RWPE1 (cell line): ENCODE data around the gene FOXD2.

Experiments
- CTCF ChIA-PET: fragments of 350-600 bp; sonication (Branson Sonifier 250); formaldehyde crosslinking; extraction: SDS; loops from one replicate; lab custom pipeline; 2021; lab: Yijun Ruan, JAX
- POLR2A ChIA-PET: fragments of 400-600 bp; formaldehyde crosslinking; extraction: SDS; loops from one replicate; lab custom pipeline; 2020; ENCODE audit warnings: antibody characterized with exemption; ENCODE audit not compliant: low non-redundant PET; lab: Yijun Ruan, JAX
- DNase-seq: peaks from one replicate; pipeline ENCODE4 v3.0.0; 2012; ENCODE audit warnings: low spot score
- H3K27ac ChIP-seq: fragments of 450-650 bp; 2 replicates; pipeline ENCODE4 v1.5.1; 2017
- TF ChIP-seq, protein P1 (sequence below): fragments of 450-650 bp; conservative IDR thresholded peaks from 2 replicates; pipeline ENCODE4 v1.5.1; 2017; ENCODE audit warnings: low read depth, mild to moderate bottlenecking

Gene FOXD2

DNA sequence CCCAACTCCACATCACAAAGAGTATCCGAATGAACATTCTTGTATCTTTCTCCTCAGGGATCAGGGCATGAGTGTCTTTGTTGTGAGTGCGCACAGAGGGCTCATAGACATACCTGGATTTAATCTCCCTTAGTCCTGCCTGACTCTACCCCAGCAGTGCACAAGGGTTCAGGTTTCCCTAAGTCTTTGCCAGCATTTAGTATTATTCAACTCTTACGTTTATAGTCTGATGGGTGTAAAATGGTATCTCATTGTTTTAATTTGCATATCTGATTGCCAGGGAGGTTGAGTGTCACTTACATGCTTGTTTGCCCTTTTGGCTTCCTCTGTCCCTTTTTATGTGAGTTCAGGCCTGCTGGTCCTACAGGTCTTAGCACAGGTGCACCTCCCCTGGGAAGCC lies 49.5 kb downstream of the FOXD2 start:
- ChIA-PET POLR2A (no interaction called here), CTCF (no interaction called here)
- TF ChIP-seq, protein P1, sequence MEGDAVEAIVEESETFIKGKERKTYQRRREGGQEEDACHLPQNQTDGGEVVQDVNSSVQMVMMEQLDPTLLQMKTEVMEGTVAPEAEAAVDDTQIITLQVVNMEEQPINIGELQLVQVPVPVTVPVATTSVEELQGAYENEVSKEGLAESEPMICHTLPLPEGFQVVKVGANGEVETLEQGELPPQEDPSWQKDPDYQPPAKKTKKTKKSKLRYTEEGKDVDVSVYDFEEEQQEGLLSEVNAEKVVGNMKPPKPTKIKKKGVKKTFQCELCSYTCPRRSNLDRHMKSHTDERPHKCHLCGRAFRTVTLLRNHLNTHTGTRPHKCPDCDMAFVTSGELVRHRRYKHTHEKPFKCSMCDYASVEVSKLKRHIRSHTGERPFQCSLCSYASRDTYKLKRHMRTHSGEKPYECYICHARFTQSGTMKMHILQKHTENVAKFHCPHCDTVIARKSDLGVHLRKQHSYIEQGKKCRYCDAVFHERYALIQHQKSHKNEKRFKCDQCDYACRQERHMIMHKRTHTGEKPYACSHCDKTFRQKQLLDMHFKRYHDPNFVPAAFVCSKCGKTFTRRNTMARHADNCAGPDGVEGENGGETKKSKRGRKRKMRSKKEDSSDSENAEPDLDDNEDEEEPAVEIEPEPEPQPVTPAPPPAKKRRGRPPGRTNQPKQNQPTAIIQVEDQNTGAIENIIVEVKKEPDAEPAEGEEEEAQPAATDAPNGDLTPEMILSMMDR: no peak
- no peak overlapping the region for H3K27ac ChIP-seq
- no peak for DNase-seq

DNA sequence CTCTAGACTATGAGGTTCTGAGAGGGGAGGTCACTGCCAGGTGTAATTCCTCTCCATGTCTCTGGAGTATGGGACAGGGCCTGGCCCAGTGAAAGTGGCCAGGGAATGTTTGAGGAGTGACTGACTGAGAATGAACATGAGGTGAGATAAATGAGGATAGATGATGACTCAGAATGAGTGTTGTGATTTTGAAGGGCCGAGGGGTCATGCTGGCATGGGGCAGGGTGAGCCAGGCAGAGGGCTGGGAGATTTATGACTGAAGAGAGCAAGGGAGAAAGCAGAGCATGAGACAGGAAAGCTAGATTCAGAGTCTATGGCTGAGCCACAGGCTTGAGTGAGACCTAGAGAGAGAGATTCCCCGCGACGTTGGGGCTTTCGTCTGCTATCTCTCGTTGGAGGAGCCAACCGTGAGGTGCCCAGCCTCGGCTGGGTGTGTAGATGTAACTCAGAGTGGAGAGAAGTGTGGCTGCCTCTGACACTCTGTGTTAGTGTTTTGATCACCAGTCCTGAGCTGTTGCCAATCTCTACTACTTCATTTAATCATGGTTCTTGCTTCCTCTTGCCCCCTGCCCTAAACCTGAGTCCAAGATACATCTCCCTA lies 50.1 kb downstream of the FOXD2 start:
- peak; percentile 20 for DNase-seq
- no peak overlapping the region for H3K27ac ChIP-seq
- POLR2A ChIA-PET: no interaction called here
- TF ChIP-seq, protein P1: no peak
- CTCF ChIA-PET: no interaction called here
